NCI-H1092 treated with DMSO at 0.1 percent for 48 hours (cell line): ENCODE data around the gene CDH4.

Experiments
- DNase-seq: peaks from one replicate; lab custom pipeline; 2025; lab: John Stamatoyannopoulos, UW

CDH4 gene

DNA sequence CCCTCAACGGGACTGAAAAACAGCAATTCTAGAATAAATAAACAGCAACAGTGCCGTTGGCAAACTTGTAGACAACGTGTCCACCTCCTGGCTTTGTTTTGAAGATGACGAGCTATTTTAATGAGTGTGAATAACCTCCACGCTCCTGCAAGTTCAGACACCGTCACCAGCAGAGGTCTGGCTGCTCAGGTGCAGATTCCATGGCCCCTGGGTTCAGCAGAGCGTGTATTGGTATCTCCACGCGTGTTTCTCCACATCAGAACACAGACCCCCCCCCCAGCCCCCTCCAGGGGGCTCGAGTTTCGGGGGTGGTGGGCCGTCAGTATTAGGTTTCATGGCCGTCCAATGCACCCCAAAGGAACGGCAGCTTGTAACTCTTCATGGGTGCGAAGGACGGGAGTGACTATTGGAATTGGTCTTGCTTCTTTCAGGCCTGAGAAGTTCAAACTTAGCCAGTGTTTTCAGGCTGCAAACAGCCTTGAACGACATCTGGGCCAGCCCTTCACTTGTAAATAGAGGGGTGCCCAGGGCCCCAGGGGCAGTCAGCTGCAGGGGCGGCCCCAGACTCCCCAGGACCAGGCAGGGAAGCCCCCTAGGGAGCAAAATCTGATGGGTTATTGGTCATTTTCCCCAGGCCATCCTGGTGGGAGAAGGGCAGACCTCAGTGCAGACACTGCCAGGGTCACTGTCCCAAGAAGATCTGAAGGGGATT is 505.1 kb downstream of the CDH4 start:
- no peak for DNase-seq

GRCh38 chr20:61757678-61758563 is 505.9 kb downstream of the CDH4 start:
- no peak for DNase-seq

DNA sequence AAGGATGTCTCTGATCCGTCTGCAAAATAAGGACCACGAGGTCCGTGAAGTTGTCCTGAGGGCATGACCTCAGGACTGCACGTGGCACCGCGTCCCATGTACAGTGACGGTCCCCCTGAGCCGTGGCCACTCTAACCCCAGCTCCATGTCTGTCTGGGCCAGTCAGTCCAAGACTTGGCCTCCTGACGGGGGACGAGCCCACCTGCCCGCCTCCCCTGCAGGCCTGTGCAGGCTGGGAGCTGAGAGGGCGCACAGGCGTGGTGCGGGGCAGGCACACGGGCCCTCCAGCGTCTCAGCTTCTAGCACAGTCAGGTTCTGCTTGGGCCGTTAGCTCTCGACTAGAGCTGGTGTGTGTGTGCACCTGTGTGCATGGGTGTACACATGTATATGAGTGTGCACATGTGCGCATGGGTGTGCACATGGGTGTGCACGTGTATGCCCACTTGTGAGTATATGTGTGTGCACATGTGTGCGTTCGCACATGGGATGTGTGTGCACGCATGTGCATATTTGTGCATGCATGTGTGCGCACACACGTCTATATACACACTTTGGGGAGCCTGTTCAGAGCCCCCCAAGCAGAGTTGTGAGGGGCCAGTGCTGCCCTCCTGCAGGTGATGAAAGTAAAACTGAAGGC is 506.6 kb downstream of the CDH4 start:
- DNase-seq: no peak

- DNase-seq: no peak
These were observed 507.4 kb downstream of the CDH4 start for GRCh38 chr20:61759286-61760065.

DNA sequence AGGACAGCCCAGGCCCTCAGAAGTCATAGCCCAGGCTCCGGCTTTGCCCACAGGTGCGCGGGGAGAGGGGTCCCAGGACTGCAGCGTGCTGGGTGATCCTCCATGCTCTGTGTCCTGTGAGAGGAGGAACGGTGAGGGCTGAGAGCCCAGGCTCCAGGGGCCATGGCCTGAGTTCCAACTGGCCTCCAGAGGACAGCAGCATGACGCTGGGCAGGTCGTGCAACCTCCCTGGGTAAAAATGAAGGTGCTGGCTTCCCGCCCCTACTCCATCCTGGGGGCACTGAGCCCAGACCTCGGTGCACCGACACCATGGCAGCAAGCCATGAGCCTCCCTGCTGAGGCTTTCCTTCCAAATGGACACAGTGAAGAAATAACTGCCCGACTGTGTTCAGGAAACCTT is 508.3 kb downstream of the CDH4 start:
- no peak for DNase-seq

- DNase-seq: no peak
These were observed 508.7 kb downstream of the CDH4 start for GRCh38 chr20:61760731-61761130.

- no peak for DNase-seq
These were observed 509.5 kb downstream of the CDH4 start for GRCh38 chr20:61761453-61762166.

DNA sequence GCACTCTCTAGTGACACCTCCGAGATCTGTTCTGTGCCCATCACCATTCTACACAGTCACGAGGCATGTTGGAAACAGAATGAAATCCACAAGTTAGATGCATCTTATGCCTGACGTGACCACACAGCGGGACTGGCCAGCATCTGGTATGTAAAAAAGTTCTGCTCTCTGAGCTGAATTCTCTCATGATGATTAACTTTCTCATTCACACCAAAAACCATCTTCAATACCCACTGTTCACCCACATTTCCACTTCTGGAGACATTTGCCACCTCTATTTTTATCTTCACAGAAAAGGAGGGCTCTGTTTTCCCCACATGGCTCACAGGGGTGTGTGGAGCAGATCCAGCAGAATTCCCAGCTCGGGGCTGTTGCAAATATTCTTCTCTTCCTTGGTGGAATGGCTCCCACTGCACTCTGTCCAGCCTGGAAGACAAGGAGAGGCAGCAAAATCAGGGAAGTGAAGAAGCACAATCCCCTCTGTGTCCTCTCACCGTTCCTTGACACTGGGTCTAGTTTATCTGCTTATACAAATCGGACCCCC is 510.2 kb downstream of the CDH4 start:
- DNase-seq: no peak

- DNase-seq: no peak
These were observed 511.1 kb downstream of the CDH4 start for GRCh38 chr20:61762886-61763739.

DNA sequence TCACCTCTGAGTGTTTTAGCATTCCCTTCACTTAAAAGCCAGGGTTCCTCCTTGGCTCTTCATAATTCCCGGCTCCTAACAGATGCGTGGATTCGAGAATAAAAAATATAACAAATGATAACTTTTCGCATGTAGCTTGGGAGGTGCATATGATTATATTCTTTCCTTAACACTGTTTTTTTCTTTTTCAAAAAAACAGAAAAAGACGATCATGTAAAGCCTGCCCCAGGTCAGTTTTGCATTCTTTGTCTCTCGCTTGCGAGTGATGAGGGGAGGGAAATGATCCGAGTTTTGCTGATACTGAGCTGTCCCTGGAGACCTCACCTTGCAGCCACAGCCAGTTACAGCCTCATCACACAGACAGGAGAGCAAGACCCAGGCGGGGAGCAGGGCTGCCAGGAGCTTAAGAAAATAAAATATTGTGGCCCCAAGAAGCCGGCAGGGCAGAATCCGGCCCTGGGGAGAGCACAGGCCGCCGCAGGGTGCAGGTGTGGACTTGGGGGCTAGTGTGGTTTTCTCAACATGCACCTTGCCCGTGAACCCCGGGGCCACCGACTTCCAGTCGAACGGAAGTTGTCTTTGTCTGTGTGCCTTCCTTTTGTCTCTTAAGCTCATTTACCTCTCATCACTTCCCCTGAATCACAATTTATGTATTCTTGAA is 511.8 kb downstream of the CDH4 start:
- DNase-seq: no peak

DNA sequence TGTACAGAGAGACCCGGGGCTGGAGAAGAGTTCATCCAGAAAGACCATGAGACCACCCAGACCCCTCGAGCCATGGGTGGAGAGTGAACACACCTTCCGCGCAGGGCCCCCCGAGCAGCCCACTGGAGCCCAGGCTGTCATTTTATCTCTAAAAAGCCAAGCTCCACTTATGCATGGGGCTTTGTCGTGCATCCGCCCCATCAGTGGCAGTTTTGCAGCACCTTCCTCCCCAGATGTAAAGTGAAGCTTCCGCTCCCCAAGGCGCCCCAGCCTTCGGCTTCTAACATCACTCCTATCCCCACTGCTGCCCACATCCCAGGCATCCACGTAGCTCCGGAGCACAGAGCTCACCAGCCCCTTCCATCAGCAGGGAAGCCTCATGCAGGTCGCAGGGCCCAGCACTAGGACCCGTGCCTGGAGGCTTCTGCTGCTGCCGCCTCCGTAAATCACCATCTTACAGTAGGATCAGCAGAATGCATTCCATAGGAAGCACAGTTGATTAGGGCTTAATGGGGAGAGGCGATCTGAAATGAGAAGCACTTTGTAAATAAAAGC is 512.5 kb downstream of the CDH4 start:
- DNase-seq: no peak

DNA sequence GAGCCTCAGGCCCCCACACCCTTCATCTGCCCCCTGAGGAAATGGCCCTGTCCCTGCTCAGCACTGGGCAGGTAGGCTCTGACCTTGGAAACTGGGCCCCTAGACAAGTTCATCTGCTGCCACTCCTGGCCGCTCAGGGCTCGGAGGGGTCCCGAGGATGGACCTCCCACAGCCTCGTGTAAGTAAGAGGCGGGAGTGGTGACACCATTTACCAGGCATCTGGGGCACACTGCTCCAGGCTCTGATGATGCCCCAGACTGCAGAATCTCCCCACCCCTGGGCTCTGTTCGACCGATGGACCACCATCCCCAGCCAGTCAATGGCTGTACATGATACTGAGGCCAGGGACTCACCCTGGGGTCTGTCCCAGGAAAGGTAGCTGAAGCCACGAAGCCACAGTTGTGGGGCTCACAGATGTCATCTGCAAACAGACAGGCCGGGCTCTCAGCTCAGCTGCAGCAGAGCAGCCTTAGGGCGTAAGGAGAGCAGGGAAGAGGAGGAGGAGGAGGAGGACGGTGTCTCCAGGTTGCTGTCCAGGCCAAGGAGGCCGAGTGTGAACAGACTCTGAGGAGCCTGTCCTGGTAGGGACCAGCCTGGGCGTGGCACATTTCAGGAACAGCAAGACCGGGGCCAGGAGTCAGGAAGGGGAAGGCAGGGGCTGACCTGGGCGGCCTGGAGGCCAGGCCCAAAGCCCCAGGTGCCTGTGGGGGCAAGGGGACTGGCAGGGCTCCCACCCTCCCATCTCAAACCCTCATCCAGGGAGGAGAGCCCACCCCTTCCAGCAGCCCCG is 513.2 kb downstream of the CDH4 start:
- no peak for DNase-seq

- no peak for DNase-seq
These were observed 514.0 kb downstream of the CDH4 start for GRCh38 chr20:61765871-61766654.

DNA sequence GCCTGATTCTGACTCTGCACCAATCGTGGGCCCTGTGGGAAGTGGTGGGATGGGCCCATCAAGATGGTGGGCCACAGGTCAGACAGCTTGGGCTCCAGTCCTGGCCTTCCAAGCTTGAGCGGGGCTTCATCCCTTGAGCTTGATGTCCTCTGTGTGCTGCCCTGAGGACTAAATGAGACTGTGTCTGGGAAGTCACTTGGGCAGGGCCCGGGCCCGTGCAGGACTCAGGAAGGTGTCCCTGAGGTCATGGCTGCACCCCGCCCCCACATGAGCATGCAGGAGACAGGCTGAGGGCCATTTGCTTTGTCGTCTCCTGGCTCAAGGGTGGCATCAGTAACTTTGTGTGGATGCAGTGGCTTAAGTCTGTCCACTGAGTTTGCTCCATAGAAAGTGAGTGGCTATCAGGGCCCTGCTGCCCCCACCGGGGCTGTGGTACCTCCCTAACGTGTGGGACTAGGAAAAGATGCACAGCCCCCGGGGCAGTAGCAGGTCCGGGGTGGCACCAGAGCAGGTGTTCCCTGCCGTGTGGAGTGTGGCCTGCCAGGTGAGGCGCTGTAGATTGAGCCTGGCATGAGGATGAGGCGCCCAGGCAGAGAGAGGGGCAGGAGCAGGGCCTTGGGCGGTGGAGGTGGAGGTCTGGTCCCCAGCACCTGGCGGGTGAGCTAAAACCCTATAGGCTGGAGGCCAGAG is 515.0 kb downstream of the CDH4 start:
- no peak for DNase-seq

- no peak for DNase-seq
These were observed 515.9 kb downstream of the CDH4 start for GRCh38 chr20:61767761-61768494.

DNA sequence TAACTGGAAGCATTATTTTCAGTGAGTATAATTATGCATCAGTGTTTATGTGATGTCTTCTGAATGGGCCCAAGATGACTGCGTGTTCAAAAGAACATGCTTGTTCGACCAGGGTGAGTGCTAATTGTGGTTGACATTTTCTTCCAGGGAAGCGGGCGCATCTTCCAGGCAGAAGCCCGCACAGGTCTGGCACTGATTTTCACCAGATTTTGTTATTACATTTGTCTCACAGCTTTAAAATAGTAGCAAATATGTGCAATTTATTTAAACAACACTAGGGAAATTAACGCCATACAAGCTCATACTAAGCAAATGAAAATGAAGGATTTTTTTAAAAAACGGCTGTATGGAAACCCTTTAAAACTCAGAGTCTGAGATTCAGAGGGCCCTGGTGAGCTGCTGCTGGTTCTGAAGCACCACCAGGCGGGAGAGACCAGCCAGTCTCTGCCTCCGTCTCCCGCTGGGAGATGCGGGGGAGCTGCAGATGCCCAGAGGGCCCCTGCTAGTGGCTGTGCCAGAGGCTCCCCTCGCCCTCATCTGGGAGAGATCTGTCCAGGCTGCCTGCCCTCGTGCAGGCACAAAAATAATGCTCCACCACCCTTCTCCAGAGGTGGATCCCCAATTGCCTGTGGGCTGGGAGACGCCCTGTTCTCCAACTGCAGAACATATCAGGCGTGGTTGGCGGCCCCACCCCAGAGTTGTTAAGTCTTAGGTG is 516.7 kb downstream of the CDH4 start:
- no peak for DNase-seq
